ENCODE results near the gene TMED9. TPM values are rescaled to one million over a fixed set of nuclear protein-coding genes. Genes with fewer than 3 reads are reported as not detected.
"Not testable (repeated sequence)": the region's sequence is repeated elsewhere in the genome, so short reads cannot be mapped to it uniquely, and the experiment has no call there.

Gene TMED9
- total RNA-seq, 1 experiment from 2014 or later: 57.0 TPM

DNA sequence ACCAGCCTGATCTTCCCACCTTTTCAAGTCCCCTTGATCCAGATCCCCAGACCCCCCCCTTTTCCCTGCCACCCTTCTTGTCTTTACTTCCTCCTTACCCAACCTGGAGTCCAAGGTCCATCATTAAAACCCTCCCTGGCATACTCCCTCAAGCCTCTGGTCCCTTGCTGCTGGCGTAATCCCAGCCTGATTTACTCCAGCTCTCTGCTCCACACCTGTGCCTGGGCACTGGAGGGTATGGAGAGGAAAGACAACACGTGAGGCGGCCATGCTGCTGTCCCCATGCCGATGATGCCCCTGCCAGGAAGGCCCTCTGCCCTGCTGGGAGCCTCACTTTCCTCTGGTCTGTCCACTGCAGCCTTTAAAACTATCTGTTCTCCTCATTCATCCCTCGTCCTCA lies 13.1 kb downstream of the TMED9 start:
- DNase-seq (ENCODE audit: extremely low read depth, low read depth): no peak

DNA sequence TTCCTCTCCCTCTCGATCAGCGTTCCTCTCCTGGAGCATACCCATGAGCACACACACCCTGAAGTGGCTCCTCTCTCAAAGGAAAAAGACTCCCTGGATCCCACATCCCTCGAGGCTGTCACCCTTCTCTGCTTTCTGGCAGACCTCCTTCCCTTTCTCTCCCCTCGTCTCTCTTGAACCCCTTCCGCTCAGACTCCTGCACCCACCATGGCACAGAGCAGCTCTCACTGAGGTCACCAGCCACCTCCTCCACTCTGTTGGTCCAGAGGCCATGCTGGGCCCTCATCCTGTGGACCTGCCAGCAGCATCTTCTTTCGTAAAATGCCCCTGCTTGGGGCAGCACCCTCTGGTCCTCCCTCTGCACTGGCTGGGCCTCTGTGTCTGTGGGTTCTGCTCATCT lies 13.7 kb downstream of the TMED9 start:
- DNase-seq (ENCODE audit: extremely low read depth, low read depth): no peak

DNA sequence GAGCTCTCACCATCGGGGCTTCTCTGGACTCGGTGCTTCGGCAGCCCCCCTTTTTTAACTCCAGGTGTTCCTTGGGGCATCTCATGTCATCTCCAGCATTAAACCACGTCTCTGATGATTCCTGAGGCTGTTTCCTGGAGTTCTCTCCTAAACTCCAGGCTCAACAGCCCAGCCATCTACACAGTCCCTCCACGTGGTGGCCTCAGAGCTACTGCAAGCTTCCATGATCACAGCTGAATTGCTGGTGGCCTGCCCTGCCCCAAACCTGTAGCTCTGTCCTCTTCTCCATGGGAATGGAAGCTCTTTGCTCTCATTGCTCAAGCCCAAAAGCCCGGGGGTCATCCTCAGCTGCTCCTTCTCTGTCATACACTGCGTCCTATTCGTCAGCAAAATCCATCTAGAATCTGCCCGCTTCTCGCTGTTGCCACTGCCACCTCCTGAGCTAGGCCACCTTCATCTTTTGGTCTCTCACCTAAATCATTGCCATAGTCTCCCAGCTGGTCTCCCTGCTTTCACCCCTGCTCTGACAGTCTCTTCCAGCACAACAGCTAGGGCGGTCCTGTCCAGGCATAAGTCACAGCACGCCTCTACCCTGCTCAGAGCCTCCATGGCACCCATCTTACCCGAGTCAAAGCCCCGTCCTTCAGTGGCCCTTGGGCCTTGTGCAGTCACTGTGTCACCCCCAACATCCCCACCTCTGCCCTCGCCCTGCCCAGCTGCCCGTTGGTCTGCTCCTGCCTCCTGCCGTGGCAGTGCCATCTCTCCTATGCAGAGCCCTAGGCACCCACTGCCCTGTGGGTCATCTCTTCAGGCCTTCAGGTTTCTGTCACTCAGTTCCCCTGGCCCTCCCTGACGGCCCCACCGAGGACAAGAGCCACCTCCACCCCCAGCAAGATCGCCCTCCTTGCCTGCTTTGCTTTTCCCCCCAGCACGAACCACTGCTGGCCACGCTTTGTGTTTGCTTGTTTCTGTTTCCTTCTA lies 14.4 kb downstream of the TMED9 start:
- no peak for DNase-seq (ENCODE audit: extremely low read depth, low read depth)

DNA sequence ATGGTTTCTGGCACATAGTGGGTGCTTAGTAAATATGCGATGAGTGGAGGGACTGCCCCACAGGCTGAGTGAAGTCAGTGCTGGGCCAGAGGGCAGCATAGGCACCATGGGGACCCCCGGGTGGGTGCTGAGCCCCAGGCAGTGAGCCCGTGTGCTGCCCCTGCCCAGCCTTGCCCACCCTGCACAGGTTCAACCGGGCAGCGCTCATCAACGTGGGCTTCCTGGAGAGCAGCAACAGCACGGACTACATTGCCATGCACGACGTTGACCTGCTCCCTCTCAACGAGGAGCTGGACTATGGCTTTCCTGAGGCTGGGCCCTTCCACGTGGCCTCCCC lies 15.1 kb downstream of the TMED9 start:
- DNase-seq (ENCODE audit: extremely low read depth, low read depth): no peak

DNA sequence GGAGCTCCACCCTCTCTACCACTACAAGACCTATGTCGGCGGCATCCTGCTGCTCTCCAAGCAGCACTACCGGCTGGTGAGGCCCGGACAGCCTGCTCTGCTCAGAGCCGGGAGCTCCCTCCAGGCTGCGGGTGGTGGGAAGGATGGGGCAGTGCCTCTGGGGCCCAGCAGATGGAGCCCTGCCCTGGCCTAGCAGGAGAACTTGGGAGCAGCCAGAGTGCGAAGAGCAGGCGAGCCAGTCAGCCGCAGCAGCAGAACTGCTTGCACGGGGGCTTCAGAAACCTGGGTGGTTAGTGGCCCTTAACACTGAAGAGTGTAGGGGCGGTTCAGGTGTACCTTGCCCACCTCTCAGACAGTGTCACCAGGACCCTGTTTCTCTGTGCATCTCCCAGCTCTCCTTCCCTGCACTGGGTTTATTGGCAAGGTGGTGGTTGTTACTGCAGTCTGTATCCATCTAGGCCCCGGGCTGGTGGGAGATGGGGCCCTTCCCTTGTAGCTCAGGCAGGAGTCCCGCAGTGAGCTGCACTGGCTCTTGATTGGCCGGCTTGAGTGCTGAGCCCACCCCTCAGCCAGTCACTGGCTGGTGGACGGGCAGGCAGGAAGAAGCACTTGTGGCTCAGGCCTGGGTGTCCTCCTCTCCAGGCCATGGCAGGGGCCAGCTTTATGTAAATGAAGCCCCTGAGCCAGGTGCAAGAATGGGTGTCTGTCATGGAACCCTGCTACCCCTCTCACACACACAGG lies 15.6 kb downstream of the TMED9 start:
- peak; percentile 70 for DNase-seq (ENCODE audit: extremely low read depth, low read depth)

DNA sequence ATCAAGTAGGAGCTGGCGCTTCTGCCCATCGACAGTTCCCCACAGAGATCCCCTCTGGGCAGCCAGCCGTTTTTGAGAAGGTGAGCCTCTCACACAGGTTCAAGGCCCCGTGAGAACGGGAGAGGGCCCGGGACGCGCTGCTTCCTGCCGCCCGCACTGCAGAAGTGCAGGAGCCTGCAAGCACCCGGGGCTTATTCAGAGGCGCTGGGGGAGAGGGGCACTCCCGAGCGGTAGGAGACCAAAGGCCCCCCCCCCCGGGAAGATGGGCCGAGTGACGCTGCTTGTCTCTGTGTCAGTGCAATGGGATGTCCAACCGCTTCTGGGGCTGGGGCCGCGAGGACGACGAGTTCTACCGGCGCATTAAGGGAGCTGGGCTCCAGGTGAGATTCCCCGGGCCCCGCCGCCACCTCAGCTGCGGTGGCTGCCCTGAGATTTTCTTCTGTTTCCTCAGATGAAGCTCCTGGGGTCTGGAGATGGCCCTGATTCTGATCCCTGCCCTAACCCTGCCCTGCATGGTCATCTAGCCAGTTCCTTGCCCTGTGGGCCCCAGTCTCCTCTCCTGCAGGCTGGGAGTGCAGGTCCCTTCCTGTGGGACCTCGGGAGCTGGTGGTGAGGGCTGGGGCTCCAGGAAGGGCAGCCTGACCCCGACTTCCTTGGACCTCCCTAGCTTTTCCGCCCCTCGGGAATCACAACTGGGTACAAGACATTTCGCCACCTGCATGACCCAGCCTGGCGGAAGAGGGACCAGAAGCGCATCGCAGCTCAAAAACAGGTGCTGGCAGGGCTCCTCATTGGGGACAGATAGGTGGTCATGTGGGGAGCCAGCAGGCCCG lies 16.5 kb downstream of the TMED9 start:
- DNase-seq (ENCODE audit: extremely low read depth, low read depth): no peak

DNA sequence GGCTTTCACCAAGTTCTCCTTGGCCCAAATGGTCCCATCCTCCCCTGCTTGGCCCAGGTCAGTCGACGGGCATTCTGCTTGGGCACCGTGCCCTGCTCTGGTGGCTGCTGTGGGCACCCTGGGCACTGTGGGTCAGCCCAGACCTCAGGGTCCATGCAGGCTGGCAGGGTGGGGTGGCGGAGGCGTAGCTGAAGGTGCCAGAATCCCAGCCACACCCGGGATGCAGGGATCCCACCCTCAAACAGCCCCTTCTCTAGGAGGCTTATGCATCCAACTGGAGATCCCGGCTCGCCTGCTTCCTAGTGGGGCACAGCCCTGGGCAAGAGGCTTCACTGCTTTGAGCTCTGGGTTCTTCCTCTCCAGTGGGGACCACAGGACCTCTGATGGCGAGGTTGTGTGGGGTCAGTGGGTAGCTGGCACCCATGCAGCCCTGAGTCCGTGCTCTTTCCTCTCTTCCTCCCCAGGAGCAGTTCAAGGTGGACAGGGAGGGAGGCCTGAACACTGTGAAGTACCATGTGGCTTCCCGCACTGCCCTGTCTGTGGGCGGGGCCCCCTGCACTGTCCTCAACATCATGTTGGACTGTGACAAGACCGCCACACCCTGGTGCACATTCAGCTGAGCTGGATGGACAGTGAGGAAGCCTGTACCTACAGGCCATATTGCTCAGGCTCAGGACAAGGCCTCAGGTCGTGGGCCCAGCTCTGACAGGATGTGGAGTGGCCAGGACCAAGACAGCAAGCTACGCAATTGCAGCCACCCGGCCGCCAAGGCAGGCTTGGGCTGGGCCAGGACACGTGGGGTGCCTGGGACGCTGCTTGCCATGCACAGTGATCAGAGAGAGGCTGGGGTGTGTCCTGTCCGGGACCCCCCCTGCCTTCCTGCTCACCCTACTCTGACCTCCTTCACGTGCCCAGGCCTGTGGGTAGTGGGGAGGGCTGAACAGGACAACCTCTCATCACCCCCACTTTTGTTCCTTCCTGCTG lies 17.4 kb downstream of the TMED9 start:
- DNase-seq (ENCODE audit: extremely low read depth, low read depth): no peak

DNA sequence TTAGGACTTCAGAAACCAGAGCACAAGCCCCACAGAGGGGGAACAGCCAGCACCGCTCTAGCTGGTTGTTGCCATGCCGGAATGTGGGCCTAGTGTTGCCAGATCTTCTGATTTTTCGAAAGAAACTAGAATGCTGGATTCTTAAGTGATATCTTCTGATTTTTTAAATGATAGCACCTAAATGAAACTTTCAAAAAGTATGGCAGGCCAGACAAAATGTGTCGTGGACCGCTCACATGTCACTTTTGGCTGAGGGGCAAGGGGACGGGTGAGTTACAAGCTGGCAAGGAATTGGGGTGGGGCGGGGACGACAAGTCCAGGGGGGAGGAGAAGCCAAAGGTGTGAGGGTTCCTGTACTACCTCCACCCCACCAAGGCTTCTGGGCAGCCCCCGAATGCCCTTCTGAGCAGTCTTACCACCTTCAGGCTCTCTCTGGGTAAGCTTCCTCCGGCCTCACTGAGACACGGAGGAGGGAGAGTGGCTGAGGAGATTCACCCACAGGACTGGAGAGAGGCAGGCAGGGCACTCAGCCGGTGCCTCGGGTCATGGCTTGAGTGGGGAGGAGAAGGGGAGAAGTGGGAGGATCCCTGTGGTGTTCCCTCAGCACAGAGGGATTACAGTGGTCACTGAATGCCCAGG lies 18.2 kb downstream of the TMED9 start:
- no peak for DNase-seq (ENCODE audit: extremely low read depth, low read depth)

DNA sequence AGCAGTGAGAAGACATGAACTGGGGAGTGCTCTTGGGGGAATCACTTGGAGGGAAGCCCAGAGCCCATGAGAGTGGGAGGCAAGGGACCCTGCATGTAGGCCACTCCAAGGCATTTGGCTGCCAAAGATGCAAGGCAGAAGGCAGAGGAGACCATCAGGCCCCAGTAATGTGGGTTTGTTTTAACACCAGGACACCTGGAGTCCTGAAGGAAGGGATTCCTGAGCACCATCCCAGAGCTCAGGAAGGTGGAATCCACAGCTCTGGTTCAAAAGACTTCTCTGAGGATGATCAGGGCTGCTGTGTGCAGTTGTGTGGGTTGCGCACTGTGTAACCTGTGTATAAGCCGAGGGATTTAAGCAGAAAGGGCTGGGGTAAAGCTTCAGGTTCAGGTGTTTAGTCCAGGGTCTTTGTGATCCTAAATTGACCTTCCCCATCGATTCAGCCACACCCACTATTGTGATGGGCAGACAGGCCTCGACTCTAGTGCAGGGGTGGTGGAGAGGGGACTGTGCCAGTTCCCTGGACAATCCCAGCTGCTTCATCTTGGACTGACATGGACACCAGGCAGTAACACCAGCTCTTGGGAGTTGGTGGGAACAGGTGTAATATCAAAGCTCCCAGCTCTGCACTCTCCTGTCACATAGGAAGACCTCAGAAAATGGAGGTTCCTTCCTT lies 18.9 kb downstream of the TMED9 start:
- no peak for DNase-seq (ENCODE audit: extremely low read depth, low read depth)

DNA sequence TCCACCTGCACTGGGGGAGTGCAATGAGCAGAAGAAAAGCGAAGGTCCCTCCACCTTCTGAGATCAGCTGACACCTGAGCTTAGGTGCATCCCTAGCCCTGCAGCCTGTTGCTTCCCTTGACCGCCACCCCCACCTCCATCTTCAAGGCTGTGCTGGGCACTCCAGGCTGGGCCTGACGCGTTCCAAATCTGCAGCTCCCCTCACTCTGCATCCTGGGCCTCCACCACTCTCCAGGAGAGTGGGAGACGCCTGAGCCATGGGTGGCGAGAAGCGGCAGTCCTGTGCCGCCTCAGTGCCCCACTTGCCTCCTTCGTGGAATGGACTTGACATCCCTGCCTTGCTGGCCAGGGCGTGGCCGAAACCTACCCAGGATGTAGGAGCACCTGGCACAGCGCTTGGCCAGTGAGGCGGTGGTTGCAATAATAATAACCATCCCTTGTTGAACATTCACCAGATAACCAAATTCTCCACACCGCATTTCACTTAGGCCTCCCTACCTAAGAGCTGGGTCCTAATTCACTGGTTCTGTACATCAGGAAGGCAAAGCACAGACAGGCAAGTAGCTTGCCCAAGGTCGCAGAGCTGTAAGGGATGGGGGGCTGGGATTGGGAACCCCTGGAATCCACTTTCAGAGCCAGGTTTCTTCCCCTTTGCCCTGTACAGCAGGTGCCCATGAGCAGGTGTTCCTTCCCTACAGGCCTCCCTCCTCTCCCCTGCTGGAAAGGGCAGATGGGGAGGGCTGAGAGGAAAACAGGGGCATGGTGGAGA lies 19.6 kb downstream of the TMED9 start:
- DNase-seq (ENCODE audit: extremely low read depth, low read depth): no peak

DNA sequence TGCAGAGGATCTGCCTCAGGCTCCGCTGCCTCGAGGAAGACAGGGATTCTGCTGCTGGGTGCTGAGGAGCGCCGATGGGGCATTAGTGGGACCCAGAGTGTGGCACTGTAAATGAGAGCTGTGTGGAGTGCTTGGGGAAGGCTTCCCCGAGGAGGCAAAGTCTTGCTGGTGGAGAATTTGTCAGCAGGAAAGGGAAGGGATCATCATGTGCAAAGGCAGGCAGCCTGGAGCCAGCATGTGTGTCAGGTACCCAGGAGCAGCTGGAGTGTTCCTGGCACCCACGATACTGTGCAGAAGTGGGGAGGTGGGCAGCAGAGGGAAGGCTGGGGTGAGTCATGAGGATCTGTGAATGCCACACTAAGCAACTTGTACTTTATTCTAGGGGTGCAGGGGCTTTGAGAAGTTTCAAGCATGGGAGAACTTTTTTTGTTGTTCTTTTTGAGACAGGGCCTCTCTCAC lies 20.2 kb downstream of the TMED9 start:
- no peak for DNase-seq (ENCODE audit: extremely low read depth, low read depth)

DNA sequence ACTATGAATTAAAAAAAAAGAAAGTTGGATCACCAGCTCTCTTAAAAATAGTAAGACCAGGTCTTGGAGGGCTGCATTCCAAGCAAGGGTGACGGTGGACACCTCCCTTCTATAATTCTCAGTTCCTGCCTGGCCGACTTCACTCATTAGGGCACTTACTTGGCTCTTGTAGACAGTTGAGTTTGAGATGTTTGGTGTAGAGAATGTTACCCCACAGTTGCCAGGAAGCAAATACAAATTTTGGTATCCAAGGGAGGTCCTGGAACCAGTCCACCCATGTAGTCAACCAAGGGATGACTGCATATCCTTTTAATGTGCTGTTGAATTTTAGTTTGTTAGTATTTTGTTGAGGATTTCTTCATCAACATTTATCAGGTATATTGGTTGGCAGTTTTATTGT lies 28.6 kb downstream of the TMED9 start:
- DNase-seq (ENCODE audit: extremely low read depth, low read depth): no peak

DNA sequence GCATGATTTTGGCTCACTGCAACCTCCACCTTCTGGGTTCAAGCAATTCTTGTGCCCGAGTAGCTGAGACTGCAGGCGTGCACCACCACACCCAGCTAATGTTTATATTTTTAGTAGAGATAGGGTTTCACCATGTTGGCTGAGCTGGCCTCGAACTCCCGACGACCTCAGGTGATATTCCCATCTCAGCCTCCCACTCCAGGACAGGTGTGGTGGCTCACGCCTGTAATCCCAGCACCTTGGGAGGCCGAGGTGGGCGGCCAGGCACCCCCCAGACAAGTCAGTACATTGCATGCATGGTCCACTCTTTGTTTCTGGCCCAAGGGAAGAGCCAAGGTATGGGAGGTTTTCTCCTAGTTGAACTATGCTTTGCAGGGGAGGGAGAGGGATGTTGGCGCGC lies 32.2 kb downstream of the TMED9 start:
- DNase-seq (ENCODE audit: extremely low read depth, low read depth): not testable (repeated sequence)

DNA sequence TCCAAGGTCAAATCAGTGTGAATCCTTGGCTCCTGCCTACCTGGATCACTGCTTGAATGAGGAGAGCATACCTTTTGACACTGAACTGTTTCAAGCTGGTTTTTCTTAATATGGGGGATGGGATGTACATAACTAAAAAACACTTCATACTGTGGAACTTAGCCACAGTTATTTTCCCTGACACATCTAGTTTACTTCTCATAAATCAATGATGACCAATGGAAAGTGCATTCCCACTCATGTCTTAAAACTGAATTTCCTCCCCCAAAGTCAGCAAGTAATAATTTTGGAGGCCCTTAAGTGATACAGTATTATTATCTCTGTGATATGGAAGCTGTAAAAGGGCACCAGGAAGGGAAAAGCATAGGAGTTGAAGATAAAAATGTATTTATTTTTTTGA lies 38.2 kb downstream of the TMED9 start:
- not testable (repeated sequence) for DNase-seq (ENCODE audit: extremely low read depth, low read depth)

DNA sequence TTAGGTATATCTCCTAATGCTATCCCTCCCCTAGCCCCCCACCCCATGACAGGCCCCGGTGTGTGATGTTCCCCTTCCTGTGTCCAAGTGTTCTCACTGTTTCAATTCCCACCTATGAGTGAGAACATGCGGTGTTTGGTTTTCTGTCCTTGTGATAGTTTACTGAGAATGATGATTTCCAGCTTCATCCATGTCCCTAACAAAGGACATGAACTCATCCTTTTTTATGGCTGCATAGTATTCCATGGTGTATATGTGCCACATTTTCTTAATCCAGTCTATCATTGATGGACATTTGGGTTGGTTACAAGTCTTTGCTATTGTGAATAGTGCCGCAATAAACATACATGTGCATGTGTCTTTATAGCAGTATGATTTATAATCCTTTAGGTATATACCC lies 42.9 kb downstream of the TMED9 start:
- DNase-seq (ENCODE audit: extremely low read depth, low read depth): not testable (repeated sequence)

DNA sequence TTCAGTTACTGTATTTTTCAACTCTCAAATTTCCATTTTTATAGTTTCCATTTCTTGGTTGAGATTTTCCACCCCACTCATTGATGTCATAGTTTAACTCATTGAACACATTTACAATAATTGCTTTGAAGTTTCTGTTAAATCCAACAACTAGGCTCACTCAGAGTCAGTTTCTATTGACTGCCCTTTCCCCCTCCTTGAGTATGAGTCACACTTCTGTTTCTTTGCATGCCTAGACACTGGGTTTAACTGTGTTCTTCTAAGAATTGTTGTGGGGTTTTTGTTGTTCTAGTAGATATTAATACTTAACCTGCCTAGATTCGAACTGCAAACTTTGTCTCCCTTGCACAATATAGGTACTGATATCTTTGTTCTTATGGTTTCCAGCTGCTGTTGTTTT lies 53.5 kb downstream of the TMED9 start:
- not testable (repeated sequence) for DNase-seq (ENCODE audit: extremely low read depth, low read depth)

Measured in NCI-H460 (cell line).